Panc1 (cell line): ENCODE results near the gene SHOC2.

Experiments
- CTCF ChIP-seq: fragments of 450-650 bp; IDR thresholded peaks from 2 replicates; pipeline ENCODE4 v1.5.1; 2017; ENCODE audit warnings: mild to moderate bottlenecking
- POLR2AphosphoS5 ChIP-seq: IDR thresholded peaks from 2 replicates; pipeline ENCODE4 v1.6.1; 2012; ENCODE audit warnings: mild to moderate bottlenecking, low read depth, low read length, moderate library complexity
- REST ChIP-seq, 2 experiments: IDR thresholded peaks; 2 replicates each; pipeline ENCODE4 v1.6.1; 2011 to 2012; ENCODE audit warnings: low read depth in 2 of 2, control low read depth in 1 of 2, low read length in 1 of 2, mild to moderate bottlenecking in 1 of 2, moderate library complexity in 1 of 2; ENCODE audit not compliant: insufficient read depth in 1 of 2
- SIN3A ChIP-seq: IDR thresholded peaks from 2 replicates; pipeline ENCODE4 v1.6.1; 2012; ENCODE audit warnings: low read depth, mild to moderate bottlenecking, low read length, moderate library complexity, borderline replicate concordance; ENCODE audit not compliant: insufficient read depth
- TCF7L2 ChIP-seq: IDR thresholded peaks from 2 replicates; pipeline ENCODE4 v1.6.1; 2011; ENCODE audit warnings: mild to moderate bottlenecking, low read depth, low read length, inconsistent platforms

- TF ChIP-seq CTCF (no peak), POLR2AphosphoS5 (no peak), SIN3A (no peak), REST (IDR thresholded peaks at IDR 0.05; ENCODE audit: insufficient read depth in 1 of 2, low read depth in 2 of 2, low read length in 1 of 2) (no peak), TCF7L2 (no peak)
These were observed 42.6 kb upstream of the SHOC2 start for GRCh38 chr10:110876788-110877187.
